Prostate gland (tissue), 2 donors: Measurements from ENCODE around the gene DIPK1B. TPM values are rescaled to one million over a fixed set of nuclear protein-coding genes. Genes with fewer than 3 reads are reported as not detected.

ENCODE experiments used
- DNase-seq: peaks from one replicate; pipeline ENCODE4 v3.0.0-alpha.2; 2019; ENCODE audit warnings: low spot score
- H3K27ac ChIP-seq, 2 donors: fragments of 200-600 bp; sonication (generic); 2 replicates each; pipeline ENCODE4 v1.5.1; 2017 to 2019
- H3K27me3 ChIP-seq: fragments of 200-600 bp; sonication (generic); replicated peaks from 2 replicates; pipeline ENCODE4 v1.5.1; 2019; ENCODE audit not compliant: insufficient read depth
- H3K36me3 ChIP-seq, 2 donors: fragments of 200-600 bp; sonication (generic); 1 replicate in 1 of 2; 2 replicates in 1 of 2; pipeline versions ENCODE4 v1.5.1 to v1.8.1; 2017 to 2019
- H3K4me1 ChIP-seq: fragments of 200-600 bp; sonication (generic); replicated peaks from 2 replicates; pipeline ENCODE4 v1.5.1; 2019
- H3K4me3 ChIP-seq, 2 donors: fragments of 200-600 bp; sonication (generic); 2 replicates each; pipeline ENCODE4 v1.5.1; 2017 to 2019
- H3K9me3 ChIP-seq: fragments of 200-600 bp; sonication (generic); 2 replicates; pipeline ENCODE4 v1.5.1; 2017
- POLR2A ChIP-seq: fragments of 450-650 bp; IDR thresholded peaks from one replicate; pipeline ENCODE4 v1.6.1; 2016; ENCODE audit warnings: antibody characterized with exemption, mild to moderate bottlenecking
- POLR2AphosphoS5 ChIP-seq: sonication (generic); formaldehyde crosslinking; IDR thresholded peaks from one replicate; pipeline ENCODE4 v1.6.1; 2017; ENCODE audit warnings: antibody characterized with exemption
- WGBS: methylation state at CpG from one replicate; pipeline ENCODE4 v1.1.5; 2018; 5-methylcytosine and 5-hydroxymethylcytosine counted together
- intact Hi-C: fragments of 100-400 bp; cut with DNase I; formaldehyde crosslinking; loops from one replicate; pipeline ENCODE4 v1.14.2; 2022
- total RNA-seq, 2 donors: library from RNA; depleted of rRNA; stranded (reverse); fragments of >200 nt; gene quantifications; one replicate each; pipeline ENCODE4 v1.1.0, GENCODE V29; 2016
- TF ChIP-seq, protein P1 (sequence below), 4 experiments: fragments of 200-600 bp in 2 of 4; fragments of 450-650 bp in 2 of 4; sonication (generic) in 2 of 4; IDR thresholded peaks; 1 replicate in 3 of 4; 2 replicates in 1 of 4; pipeline ENCODE4 v1.5.1; 2016 to 2019; ENCODE audit warnings: antibody characterized with exemption in 4 of 4, mild to moderate bottlenecking in 2 of 4, moderate library complexity in 2 of 4

The DIPK1B gene
- total RNA-seq, 2 donors from 2014 or later = 18.9 to 27.8 TPM

DNA sequence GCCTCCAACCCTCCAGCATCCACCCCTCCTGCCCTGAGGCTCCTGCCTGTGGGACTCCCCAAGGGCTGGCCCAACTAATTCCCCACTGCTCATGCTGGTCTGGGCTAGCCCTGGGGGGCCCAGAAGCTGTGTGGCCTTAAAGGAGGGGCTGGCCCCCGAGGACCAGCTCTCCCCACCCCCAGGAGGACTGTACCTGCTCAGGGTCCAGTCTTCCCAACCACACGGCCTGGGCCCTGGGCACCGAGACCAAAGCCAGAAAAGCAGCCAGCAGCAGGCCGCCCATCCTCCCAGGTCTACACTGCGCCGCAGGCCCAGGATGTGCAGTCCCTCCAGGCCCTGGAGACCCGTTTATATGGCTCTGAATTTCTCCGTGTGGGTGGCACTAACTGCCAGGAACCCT is 35.8 kb downstream of the DIPK1B start, which contains the start of gene LCN6:
Gene LCN6, minus strand, starts transcription at position 325 of the 400 bp plus-strand sequence. Its CDS starts 42 bp downstream, at position 283.
- DNase-seq = no peak
- Histone ChIP-seq H3K36me3 (no peaks in the 10 kb centered on the region), H3K9me3 (no peaks in the 10 kb centered on the region), H3K4me1 (no peaks in the 10 kb centered on the region), H3K27ac (no peak within 1 kb of the TSS), H3K4me3 (no peak within 1 kb of the TSS), H3K27me3 (no peaks in the 10 kb centered on the region)
- intact Hi-C loops = no loop called here
- no peak for TF ChIP-seq POLR2A
- TF ChIP-seq, protein P1, sequence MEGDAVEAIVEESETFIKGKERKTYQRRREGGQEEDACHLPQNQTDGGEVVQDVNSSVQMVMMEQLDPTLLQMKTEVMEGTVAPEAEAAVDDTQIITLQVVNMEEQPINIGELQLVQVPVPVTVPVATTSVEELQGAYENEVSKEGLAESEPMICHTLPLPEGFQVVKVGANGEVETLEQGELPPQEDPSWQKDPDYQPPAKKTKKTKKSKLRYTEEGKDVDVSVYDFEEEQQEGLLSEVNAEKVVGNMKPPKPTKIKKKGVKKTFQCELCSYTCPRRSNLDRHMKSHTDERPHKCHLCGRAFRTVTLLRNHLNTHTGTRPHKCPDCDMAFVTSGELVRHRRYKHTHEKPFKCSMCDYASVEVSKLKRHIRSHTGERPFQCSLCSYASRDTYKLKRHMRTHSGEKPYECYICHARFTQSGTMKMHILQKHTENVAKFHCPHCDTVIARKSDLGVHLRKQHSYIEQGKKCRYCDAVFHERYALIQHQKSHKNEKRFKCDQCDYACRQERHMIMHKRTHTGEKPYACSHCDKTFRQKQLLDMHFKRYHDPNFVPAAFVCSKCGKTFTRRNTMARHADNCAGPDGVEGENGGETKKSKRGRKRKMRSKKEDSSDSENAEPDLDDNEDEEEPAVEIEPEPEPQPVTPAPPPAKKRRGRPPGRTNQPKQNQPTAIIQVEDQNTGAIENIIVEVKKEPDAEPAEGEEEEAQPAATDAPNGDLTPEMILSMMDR (IDR thresholded peaks at IDR 0.05) = no peak
- no peak for TF ChIP-seq POLR2AphosphoS5
- 78% methylated on average over 7 of the region's 8 CpGs for WGBS

DNA sequence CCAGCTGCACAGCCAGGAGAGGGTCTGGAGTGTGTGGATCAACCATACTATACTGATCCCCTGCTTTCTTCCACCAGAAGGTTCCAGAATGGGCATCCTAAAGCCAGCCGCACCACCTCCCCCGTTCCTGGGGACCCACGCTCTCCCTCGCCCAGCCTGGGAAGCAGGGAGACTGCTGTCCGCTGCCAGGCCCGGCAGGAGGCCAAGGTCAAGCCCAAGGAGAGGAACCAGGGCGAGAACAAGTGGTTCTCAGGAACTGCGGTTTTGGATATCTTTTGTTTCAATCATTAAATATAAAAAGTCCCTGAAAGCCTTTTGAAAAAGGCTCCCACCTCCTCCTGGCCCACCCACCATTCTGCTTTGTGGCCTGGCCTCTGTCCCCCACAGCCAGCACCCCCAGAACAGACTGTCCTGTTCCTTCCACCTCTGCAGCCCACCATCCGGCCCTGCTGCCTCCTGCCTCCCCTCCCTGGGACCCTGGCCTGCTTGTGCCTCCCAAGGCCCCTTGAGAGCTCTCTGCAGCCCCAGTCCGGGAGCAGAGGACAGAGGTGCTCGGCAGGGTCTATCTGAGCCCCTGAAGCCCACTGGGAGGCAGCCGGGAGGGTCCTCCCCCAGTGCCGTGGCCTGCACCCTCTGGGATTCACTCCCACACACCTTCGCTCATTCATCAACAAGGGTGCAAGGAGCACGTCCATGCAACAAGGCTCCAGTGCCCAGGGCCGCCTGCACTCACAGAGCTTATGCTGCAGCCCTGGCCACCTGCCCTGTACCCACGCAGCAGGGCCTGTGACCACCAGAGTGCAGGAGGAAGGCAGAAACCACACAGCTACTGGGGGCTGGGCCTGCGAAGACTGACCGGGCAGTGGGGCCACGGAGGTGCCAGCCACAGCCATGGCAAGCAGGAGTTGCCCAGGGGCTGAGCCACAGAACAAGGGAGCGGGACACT is 36.6 kb downstream of the DIPK1B start:
- DNase-seq = no peak
- no peak overlapping the region for H3K27ac ChIP-seq
- no peaks in the 10 kb centered on the region for H3K27me3 ChIP-seq
- H3K4me3 ChIP-seq = no peak overlapping the region
- no peaks in the 10 kb centered on the region for H3K36me3 ChIP-seq
- H3K9me3 ChIP-seq = no peaks in the 10 kb centered on the region
- TF ChIP-seq, protein P1 (IDR thresholded peaks at IDR 0.05) = no peak
- TF ChIP-seq POLR2AphosphoS5 (no peak), POLR2A (no peak)
- no peaks in the 10 kb centered on the region for H3K4me1 ChIP-seq
- WGBS = 69% methylated on average over 21 of the region's 21 CpGs
- intact Hi-C loops = no loop called here

DNA sequence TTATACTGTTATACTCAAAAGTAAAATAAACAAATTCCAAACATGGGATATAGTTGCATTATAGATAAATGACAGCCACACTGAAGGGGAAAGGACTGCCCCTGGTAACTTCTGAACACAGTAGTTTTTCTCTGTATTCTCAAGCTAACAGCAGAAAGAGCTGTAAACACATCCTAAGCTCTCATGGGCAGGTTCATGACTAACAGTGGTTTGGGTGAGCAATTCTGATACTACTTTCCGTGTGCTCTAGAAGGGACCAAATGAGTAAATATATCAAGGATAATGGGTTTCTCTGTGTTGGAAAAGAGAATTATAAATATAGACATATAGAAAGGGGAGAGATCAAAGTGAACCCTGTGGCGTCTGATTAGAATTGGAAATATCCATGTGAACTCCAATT is 38.2 kb downstream of the DIPK1B start:
- H3K9me3 ChIP-seq = no peaks in the 10 kb centered on the region
- intact Hi-C loops = no loop called here
- no peaks in the 10 kb centered on the region for H3K4me1 ChIP-seq
- TF ChIP-seq POLR2A = no peak
- TF ChIP-seq, protein P1 (IDR thresholded peaks at IDR 0.05) = no peak
- H3K27me3 ChIP-seq = no peaks in the 10 kb centered on the region
- no peak overlapping the region for H3K4me3 ChIP-seq
- no peak for DNase-seq
- WGBS = 59% methylated on average over 2 of the region's 2 CpGs
- H3K36me3 ChIP-seq = no peaks in the 10 kb centered on the region
- H3K27ac ChIP-seq = no peak overlapping the region

DNA sequence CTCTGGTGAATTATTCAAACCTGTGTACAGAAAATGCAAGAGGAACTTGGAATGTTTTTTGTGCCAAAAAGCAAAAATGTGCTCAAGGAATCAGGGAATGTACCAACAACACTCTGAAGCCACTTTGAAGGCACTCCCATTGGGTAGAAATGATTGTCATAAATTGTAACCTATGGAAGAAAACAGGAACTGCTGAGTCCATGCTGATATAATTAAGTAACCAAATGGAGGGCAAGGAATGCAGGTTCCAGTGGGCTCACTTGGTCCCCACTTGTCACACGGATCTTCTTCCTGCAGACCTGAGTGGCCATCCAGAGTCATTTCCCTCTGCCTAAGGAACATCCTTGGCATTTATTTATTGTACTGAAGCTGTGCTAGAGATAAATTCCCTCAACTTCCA is 38.9 kb downstream of the DIPK1B start:
- Histone ChIP-seq H3K27me3 (no peaks in the 10 kb centered on the region), H3K4me3 (no peak overlapping the region), H3K36me3 (no peaks in the 10 kb centered on the region), H3K4me1 (no peaks in the 10 kb centered on the region), H3K27ac (no peak overlapping the region), H3K9me3 (no peaks in the 10 kb centered on the region)
- intact Hi-C loops = no loop called here
- 97% methylated on average over 1 of the region's 1 CpG for WGBS
- no peak for TF ChIP-seq POLR2AphosphoS5
- TF ChIP-seq, protein P1 (IDR thresholded peaks at IDR 0.05) = no peak
- TF ChIP-seq POLR2A = no peak
- no peak for DNase-seq

DNA sequence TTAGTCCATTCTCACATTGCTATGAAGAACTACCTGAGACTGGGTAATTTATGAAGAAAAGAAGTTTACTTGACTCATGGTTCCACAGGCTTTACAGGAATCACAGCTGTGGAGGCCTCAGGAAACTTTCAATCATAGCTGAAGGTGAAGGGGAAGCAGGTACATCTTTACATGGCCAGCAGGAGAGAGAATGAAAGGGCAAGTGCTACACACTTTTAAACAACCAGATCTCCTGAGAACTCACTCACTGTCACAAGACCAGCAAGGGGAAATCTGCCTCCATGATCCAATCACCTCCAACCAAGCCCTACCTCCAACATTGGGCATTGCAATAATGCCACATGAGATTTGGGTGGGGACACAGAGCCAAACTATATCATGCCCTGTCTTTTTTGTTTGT is 39.4 kb downstream of the DIPK1B start:
- Histone ChIP-seq H3K36me3 (no peaks in the 10 kb centered on the region), H3K27ac (no peak overlapping the region), H3K4me1 (no peaks in the 10 kb centered on the region), H3K4me3 (no peak overlapping the region), H3K27me3 (no peaks in the 10 kb centered on the region), H3K9me3 (no peaks in the 10 kb centered on the region)
- intact Hi-C loops = no loop called here
- no peak for TF ChIP-seq POLR2AphosphoS5
- no peak for TF ChIP-seq POLR2A
- TF ChIP-seq, protein P1 (IDR thresholded peaks at IDR 0.05) = no peak
- no peak for DNase-seq
